MV-4-11 (cell line): ENCODE data around the gene ARHGEF19.

ENCODE experiments used
- DNase-seq: peaks from one replicate; lab custom pipeline; 2025; lab: John Stamatoyannopoulos, UW

ARHGEF19 gene

GRCh38 chr1:16148329-16149092 lies 63.9 kb downstream of the ARHGEF19 start:
- no peak for DNase-seq
